Lung (tissue), 12 donors: Measurements from ENCODE around the gene JAKMIP3. TPM values are rescaled to one million over a fixed set of nuclear protein-coding genes. Genes with fewer than 3 reads are reported as not detected.

Experiments
- ATAC-seq: fragments of 200-7000 bp; cut with Tn5 transposase; one replicate; pipeline ENCODE4 v1.9.1; 2020; ENCODE audit warnings: moderate number of reproducible peaks; ENCODE audit not compliant: insufficient read depth, low FRiP score
- DNase-seq, 3 donors: peaks; one replicate each; pipeline ENCODE4 v3.0.0-alpha.2; 2013 to 2017
- H3K27ac ChIP-seq, 2 donors: one replicate each; pipeline ENCODE4 v1.5.1; 2013; ENCODE audit warnings: mild to moderate bottlenecking in 2 of 2, moderate library complexity in 2 of 2, control low read depth in 1 of 2, inconsistent platforms in 1 of 2, low read depth in 1 of 2, low read length in 1 of 2
- H3K27me3 ChIP-seq, 3 donors: one replicate each; pipeline ENCODE4 v1.5.1; 2013; ENCODE audit warnings: low read length in 2 of 3; ENCODE audit not compliant: control insufficient read depth in 3 of 3, insufficient read depth in 3 of 3
- H3K36me3 ChIP-seq, 4 donors: one replicate each; pipeline ENCODE4 v1.5.1; 2013; ENCODE audit warnings: low read length in 4 of 4, mild to moderate bottlenecking in 1 of 4, moderate library complexity in 1 of 4; ENCODE audit not compliant: control insufficient read depth in 4 of 4, insufficient read depth in 4 of 4
- H3K4me1 ChIP-seq, 5 donors: one replicate each; pipeline ENCODE4 v1.5.1; 2013; ENCODE audit warnings: low read length in 5 of 5, mild to moderate bottlenecking in 2 of 5, moderate library complexity in 1 of 5; ENCODE audit not compliant: control insufficient read depth in 5 of 5, insufficient read depth in 5 of 5
- H3K4me3 ChIP-seq: one replicate; pipeline ENCODE4 v1.5.1; 2013; ENCODE audit warnings: mild to moderate bottlenecking, control low read depth, moderate library complexity
- H3K9ac ChIP-seq, 2 donors: one replicate each; pipeline ENCODE4 v1.5.1; 2013; ENCODE audit warnings: low read length in 2 of 2, control low read depth in 1 of 2; ENCODE audit not compliant: insufficient read depth in 1 of 2
- H3K9me3 ChIP-seq, 4 donors: one replicate each; pipeline ENCODE4 v1.5.1; 2013; ENCODE audit warnings: low read length in 3 of 4, mild to moderate bottlenecking in 1 of 4, moderate library complexity in 1 of 4; ENCODE audit not compliant: control insufficient read depth in 4 of 4, insufficient read depth in 3 of 4
- WGBS, 2 donors: extraction: QIAGEN DNeasy Blood & Tissue Kit; methylation state at CpG; one replicate each; pipeline ENCODE4 v1.1.7; 2013; 5-methylcytosine and 5-hydroxymethylcytosine counted together
- polyA plus RNA-seq, 2 donors: library from polyadenylated mRNA; stranded (reverse); fragments of 200-250 nt; gene quantifications; one replicate each; pipeline ENCODE4 v1.2.1, GENCODE V29; 2013
- total RNA-seq, 2 donors: library from RNA; depleted of rRNA in 1 of 2; stranded (reverse); fragments of >200 nt in 1 of 2; gene quantifications; one replicate each; pipeline ENCODE4 v1.2.1, GENCODE V29; 2014 to 2021
- TF ChIP-seq, protein P1 (sequence below): IDR thresholded peaks from 2 replicates; pipeline ENCODE4 v1.5.1; 2012; ENCODE audit warnings: mild to moderate bottlenecking; ENCODE audit errors: control extremely low read depth, extremely low read depth
- donor health status: control.
- donor health status: control.
- donor health status: Bipolar disorder and iron deficiency.
- donor health status: healthy.
- donor health status: DM: yes; HTN: yes; CAD: no.

Gene JAKMIP3
- total and polyA plus RNA-seq, 4 donors: 0.14 to 0.34 (median 0.21) TPM

DNA sequence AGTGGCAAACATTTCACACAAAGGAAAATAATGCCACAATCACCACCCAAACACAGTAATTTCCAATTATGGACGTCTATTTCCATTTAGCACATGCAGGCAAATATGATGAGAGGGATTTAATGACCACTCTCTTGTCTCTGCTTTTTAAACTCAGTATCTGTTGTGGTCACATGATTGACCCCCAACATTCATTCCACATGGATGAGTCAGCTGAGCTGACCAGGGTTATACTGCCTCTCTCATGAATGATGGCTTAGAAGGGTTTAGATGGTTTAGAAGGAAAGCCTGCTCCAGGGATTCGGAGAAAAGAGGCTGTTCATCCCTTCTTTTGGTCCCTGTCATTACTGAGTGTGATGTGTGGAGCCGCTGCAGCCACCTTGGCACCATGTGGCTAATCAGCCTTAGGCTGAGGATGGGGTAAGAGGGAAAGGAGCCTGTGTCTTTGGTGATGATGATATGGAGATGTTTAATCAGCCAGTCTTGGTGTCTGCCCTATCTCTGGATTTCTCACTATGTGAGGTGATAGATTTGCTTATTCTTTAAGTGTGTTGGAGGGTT is 38.2 kb upstream of the JAKMIP3 start:
- ATAC-seq: no peak
- H3K4me1 ChIP-seq: peaks cover 0 to 3% (median 0%) of the 10 kb centered on the region in 5 donors
- no peak overlapping the region for H3K4me3 ChIP-seq
- WGBS, 2 donors: 79 to 87% methylated on average over 3 of the region's 3 CpGs
- H3K27me3 ChIP-seq: peaks cover 0 to 51% (median 30%) of the 10 kb centered on the region in 3 donors
- H3K36me3 ChIP-seq: no peaks in the 10 kb centered on the region
- H3K27ac ChIP-seq: no peak overlapping the region
- H3K9ac ChIP-seq: no peak overlapping the region
- TF ChIP-seq, protein P1, sequence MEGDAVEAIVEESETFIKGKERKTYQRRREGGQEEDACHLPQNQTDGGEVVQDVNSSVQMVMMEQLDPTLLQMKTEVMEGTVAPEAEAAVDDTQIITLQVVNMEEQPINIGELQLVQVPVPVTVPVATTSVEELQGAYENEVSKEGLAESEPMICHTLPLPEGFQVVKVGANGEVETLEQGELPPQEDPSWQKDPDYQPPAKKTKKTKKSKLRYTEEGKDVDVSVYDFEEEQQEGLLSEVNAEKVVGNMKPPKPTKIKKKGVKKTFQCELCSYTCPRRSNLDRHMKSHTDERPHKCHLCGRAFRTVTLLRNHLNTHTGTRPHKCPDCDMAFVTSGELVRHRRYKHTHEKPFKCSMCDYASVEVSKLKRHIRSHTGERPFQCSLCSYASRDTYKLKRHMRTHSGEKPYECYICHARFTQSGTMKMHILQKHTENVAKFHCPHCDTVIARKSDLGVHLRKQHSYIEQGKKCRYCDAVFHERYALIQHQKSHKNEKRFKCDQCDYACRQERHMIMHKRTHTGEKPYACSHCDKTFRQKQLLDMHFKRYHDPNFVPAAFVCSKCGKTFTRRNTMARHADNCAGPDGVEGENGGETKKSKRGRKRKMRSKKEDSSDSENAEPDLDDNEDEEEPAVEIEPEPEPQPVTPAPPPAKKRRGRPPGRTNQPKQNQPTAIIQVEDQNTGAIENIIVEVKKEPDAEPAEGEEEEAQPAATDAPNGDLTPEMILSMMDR: no peak
- no peak for DNase-seq
- H3K9me3 ChIP-seq: peaks cover 0 to 2% (median 0%) of the 10 kb centered on the region in 4 donors

DNA sequence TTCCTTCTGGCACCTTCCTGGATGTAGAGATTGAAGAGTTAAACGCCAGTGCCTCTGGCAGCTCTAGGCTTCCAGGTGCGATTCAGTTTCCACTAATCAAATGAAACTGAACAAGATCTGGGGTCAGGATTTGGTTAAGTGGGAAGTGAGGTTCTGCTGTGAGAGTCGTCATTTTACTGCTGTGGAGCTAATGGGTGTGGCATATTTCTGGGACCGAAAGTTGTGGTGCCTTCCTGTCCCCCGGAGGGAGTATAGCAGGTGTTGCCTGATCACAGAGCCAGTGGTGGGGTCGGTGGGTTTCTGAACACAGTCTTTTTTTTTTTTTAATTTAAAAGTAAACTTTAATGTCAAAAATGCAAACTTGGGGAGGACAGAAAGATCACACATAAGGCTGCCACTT is 37.0 kb upstream of the JAKMIP3 start:
- Histone ChIP-seq H3K9me3 (peaks cover 0 to 3% (median 0%) of the 10 kb centered on the region in 4 donors), H3K36me3 (no peaks in the 10 kb centered on the region), H3K4me3 (no peak overlapping the region), H3K27ac (no peak overlapping the region), H3K27me3 (peaks cover 3 to 56% (median 35%) of the 10 kb centered on the region in 3 donors), H3K4me1 (peaks cover 0 to 3% (median 0%) of the 10 kb centered on the region in 5 donors), H3K9ac (no peak overlapping the region)
- WGBS, 2 donors: 47 to 64% methylated on average over 6 of the region's 6 CpGs
- DNase-seq (no peak), ATAC-seq (no peak)
- TF ChIP-seq, protein P1: no peak

DNA sequence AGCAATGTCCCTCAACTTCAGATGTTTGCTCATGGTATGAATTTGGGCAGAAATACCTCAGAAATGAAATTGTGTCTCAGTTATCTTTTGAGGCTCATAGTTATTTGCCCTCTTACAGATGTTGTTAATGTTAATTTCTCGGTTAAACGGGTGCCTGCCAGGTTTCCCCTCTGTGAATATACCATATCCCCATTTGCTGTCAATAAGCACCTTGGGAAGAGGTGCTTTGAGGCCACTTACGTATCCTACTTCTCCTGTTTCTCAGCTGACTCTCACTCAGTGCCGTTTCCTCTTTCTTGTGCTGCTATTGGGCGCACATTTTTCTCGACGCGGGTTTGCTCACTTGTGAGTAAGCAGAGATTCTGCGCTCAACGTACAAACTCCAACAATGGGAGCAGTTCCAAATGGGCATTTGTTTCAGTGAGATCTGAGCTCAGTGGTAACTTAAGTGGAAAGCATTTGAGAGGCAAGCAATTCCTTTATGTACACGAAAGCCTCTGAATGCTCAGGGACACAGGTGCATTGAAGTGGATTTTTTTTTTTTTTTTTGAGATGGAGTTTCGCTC is 34.8 kb upstream of the JAKMIP3 start:
- no peak for ATAC-seq

More for the DNA sequence above, 34.8 kb upstream of the JAKMIP3 start:
- no peak overlapping the region for H3K9ac ChIP-seq
- H3K9me3 ChIP-seq: peaks cover 0 to 6% (median 0%) of the 10 kb centered on the region in 4 donors
- WGBS, 2 donors: 58 to 70% methylated on average over 12 of the region's 12 CpGs
- H3K4me1 ChIP-seq: peaks cover 0 to 3% (median 0%) of the 10 kb centered on the region in 5 donors
- no peak overlapping the region for H3K27ac ChIP-seq
- H3K27me3 ChIP-seq: peaks cover 7 to 62% (median 40%) of the 10 kb centered on the region in 3 donors
- H3K4me3 ChIP-seq: no peak overlapping the region
- no peaks in the 10 kb centered on the region for H3K36me3 ChIP-seq
- TF ChIP-seq, protein P1: no peak
- peak in 2 of 3 donors; percentile 42 to 60 for DNase-seq
